Endothelial cell of umbilical vein (primary cell): ENCODE results near the gene PTPRT. TPM values are rescaled to one million over a fixed set of nuclear protein-coding genes. Genes with fewer than 3 reads are reported as not detected.

Source experiments
- BruUV-seq: library from RNA; stranded (reverse); fragments of 400-500 nt; replicated peaks from 2 replicates; lab custom pipeline; 2021; lab: Mats Ljungman, UMichigan
- CTCF ChIA-PET: fragments of 300-600, 350-600 bp; sonication (Branson Sonifier 250); formaldehyde crosslinking; loops from one replicate; lab custom pipeline; 2021; ENCODE audit warnings: antibody characterized with exemption, inconsistent platforms; lab: Charles Lee
- POLR2A ChIA-PET: fragments of 300-600, 350-600 bp; sonication (Branson Sonifier 250); formaldehyde crosslinking; loops from one replicate; lab custom pipeline; 2021; ENCODE audit warnings: antibody characterized with exemption, inconsistent platforms; lab: Charles Lee
- DNase-seq: peaks from one replicate; pipeline ENCODE4 v3.0.0-alpha.2; 2011; ENCODE audit warnings: low read depth, low spot score
- FAIRE-seq: peaks from 2 replicates; lab custom pipeline; 2011; peaks lifted over from hg19 to GRCh38; lab: Jason Lieb, UNC
- H2AFZ ChIP-seq: 2 replicates; pipeline ENCODE4 v1.6.0; 2012; ENCODE audit warnings: low read depth, low read length, control low read depth, inconsistent platforms
- H3K27ac ChIP-seq: 2 replicates; pipeline ENCODE4 v1.5.1; 2011; ENCODE audit warnings: low read depth, mild to moderate bottlenecking, control low read depth, low read length, moderate library complexity; ENCODE audit not compliant: insufficient read depth
- H3K27me3 ChIP-seq, 2 experiments: 2 replicates each; pipeline versions ENCODE4 v1.6.0 to v1.6.1; 2011; ENCODE audit warnings: low read length in 2 of 2, mixed read lengths in 1 of 2; ENCODE audit not compliant: control insufficient read depth in 2 of 2, insufficient read depth in 2 of 2
- H3K36me3 ChIP-seq, 2 experiments: 2 replicates in 1 of 2; 3 replicates in 1 of 2; pipeline ENCODE4 v1.5.1; 2011; ENCODE audit warnings: low read length in 2 of 2, mild to moderate bottlenecking in 1 of 2, moderate library complexity in 1 of 2; ENCODE audit not compliant: control insufficient read depth in 2 of 2, insufficient read depth in 2 of 2; ENCODE audit errors: extremely low read depth in 1 of 2
- H3K4me1 ChIP-seq: 3 replicates; pipeline ENCODE4 v1.5.1; 2011; ENCODE audit warnings: mild to moderate bottlenecking, low read length; ENCODE audit not compliant: control insufficient read depth, insufficient read depth; ENCODE audit errors: extremely low read depth
- H3K4me2 ChIP-seq: 2 replicates; pipeline ENCODE4 v1.6.1; 2011; ENCODE audit warnings: low read length, control low read depth, mixed read lengths; ENCODE audit not compliant: insufficient read depth
- H3K4me3 ChIP-seq, 3 experiments: fragments of 200-600 bp in 1 of 3; sonication (generic), shearing (Covaris generic) in 1 of 3; replicated peaks in 1 of 3; 2 replicates each; pipeline ENCODE4 v1.5.1; 2011 to 2016; ENCODE audit warnings: control low read depth in 3 of 3, low read length in 3 of 3, mild to moderate bottlenecking in 2 of 3, inconsistent platforms in 1 of 3, low read depth in 1 of 3, moderate library complexity in 1 of 3; ENCODE audit not compliant: insufficient read depth in 1 of 3
- H3K79me2 ChIP-seq: 2 replicates; pipeline ENCODE4 v1.6.0; 2012; ENCODE audit warnings: low read length, inconsistent platforms; ENCODE audit not compliant: control insufficient read depth, insufficient read depth
- H3K9ac ChIP-seq: replicated peaks from 2 replicates; pipeline ENCODE3; 2011; ENCODE audit warnings: low read length, control low read depth; ENCODE audit not compliant: insufficient read depth; ENCODE audit errors: extremely low read depth
- H3K9me1 ChIP-seq: replicated peaks from 3 replicates; pipeline ENCODE4 v1.6.0; 2011; ENCODE audit warnings: mild to moderate bottlenecking, low read length; ENCODE audit not compliant: control insufficient read depth, insufficient read depth; ENCODE audit errors: extremely low read depth
- H3K9me3 ChIP-seq: replicated peaks from 2 replicates; pipeline ENCODE4 v1.5.1; 2012; ENCODE audit warnings: low read length, inconsistent platforms; ENCODE audit not compliant: control insufficient read depth, insufficient read depth
- H4K20me1 ChIP-seq: replicated peaks from 2 replicates; pipeline ENCODE3; 2011; ENCODE audit warnings: mild to moderate bottlenecking, low read length; ENCODE audit not compliant: control insufficient read depth, insufficient read depth; ENCODE audit errors: extremely low read depth
- CTCF ChIP-seq, 2 donors: IDR thresholded peaks; 1 replicate in 1 of 2; 2 replicates in 1 of 2; pipeline ENCODE4 v1.5.1; 2011; ENCODE audit warnings: low read length in 2 of 2, mild to moderate bottlenecking in 2 of 2, moderate library complexity in 2 of 2, control low read depth in 1 of 2, inconsistent platforms in 1 of 2, low read depth in 1 of 2; ENCODE audit not compliant: insufficient read depth in 1 of 2; ENCODE audit errors: extremely low read depth in 1 of 2
- EZH2 ChIP-seq: IDR thresholded peaks from 2 replicates; pipeline ENCODE4 v1.6.1; 2012; ENCODE audit warnings: borderline replicate concordance, low read depth, mild to moderate bottlenecking, moderate library complexity, low read length, inconsistent platforms; ENCODE audit not compliant: severe bottlenecking
- FOS ChIP-seq: IDR thresholded peaks from 2 replicates; pipeline ENCODE4 v1.6.1; 2011; ENCODE audit warnings: mild to moderate bottlenecking, low read length, moderate library complexity, borderline replicate concordance; ENCODE audit not compliant: insufficient read depth
- GATA2 ChIP-seq: IDR thresholded peaks from 2 replicates; pipeline ENCODE4 v1.7.0; 2011; ENCODE audit warnings: low read depth, mild to moderate bottlenecking, moderate library complexity, mixed read lengths, low read length; ENCODE audit not compliant: insufficient read length, insufficient read depth
- JUN ChIP-seq: IDR thresholded peaks from 2 replicates; pipeline ENCODE4 v1.6.1; 2011; ENCODE audit warnings: borderline replicate concordance, low read depth; ENCODE audit not compliant: insufficient read length, insufficient read depth
- MYC ChIP-seq: IDR thresholded peaks from one replicate; pipeline ENCODE4 v1.6.1; 2011; ENCODE audit warnings: mild to moderate bottlenecking, low read depth, low read length
- POLR2A ChIP-seq: IDR thresholded peaks from 2 replicates; pipeline ENCODE4 v1.6.1; 2012; ENCODE audit warnings: low read depth, mild to moderate bottlenecking, control low read depth, low read length
- POLR2AphosphoS5 ChIP-seq: IDR thresholded peaks from 2 replicates; pipeline ENCODE4 v1.6.1; 2012; ENCODE audit warnings: low read depth, mild to moderate bottlenecking, control low read depth, low read length, moderate library complexity; ENCODE audit not compliant: insufficient read depth
- dilution Hi-C: fragments of 300-500 bp; cut with MboI; formaldehyde crosslinking; loops from one replicate; pipeline ENCODE4 v1.15.0; 2019; ENCODE audit warnings: low sequenced_read_pairs; ENCODE audit not compliant: extremely low pct_ligation_motif_present
- intact Hi-C: fragments of 100-400 bp; cut with micrococcal nuclease; formaldehyde crosslinking; loops from one replicate; pipeline ENCODE4 v1.10.0; 2022
- polyA plus RNA-seq, 4 experiments: library from polyadenylated mRNA; depleted of rRNA in 3 of 4; stranded (reverse) in 3 of 4; unstranded in 1 of 4; fragments of >200 nt; gene quantifications; 2 replicates each; pipeline versions ENCODE4 v1.2.1 to v1.2.3, GENCODE V29; 2011 to 2012; ENCODE audit warnings: missing spikeins in 1 of 4
- total RNA-seq: library from RNA; stranded (reverse); gene quantifications from 2 replicates; pipeline ENCODE4 v1.2.3, GENCODE V29; 2021
- TF ChIP-seq, protein P1 (sequence below): IDR thresholded peaks from 2 replicates; pipeline ENCODE4 v1.6.1; 2011; ENCODE audit not compliant: insufficient read depth, insufficient read length

PTPRT gene
- total and polyA plus RNA-seq, 2 donors (not counting 3 experiments of a cell fraction or from before 2014, with no cell fraction given) = not detected

GRCh38 chr20:42705550-42705949 is 484.2 kb downstream of the PTPRT start:
- no peaks in the 10 kb centered on the region for H3K4me1 ChIP-seq
- dilution Hi-C loops = no loop called here

GRCh38 chr20:42703744-42704143 is 486.0 kb downstream of the PTPRT start:
- no peaks in the 10 kb centered on the region for H3K27me3 ChIP-seq
- no peak overlapping the region for H3K9ac ChIP-seq
- DNase-seq (no peak), FAIRE-seq (no peak)
- intact Hi-C loops (no loop called here), dilution Hi-C loops (no loop called here)
- no peak overlapping the region for H3K4me2 ChIP-seq
- TF ChIP-seq GATA2 (no peak), MYC (no peak), JUN (no peak), POLR2AphosphoS5 (no peak), POLR2A (no peak), CTCF (IDR thresholded peaks at IDR 0.05; ENCODE audit: extremely low read depth in 1 of 2, insufficient read depth in 1 of 2, low read depth in 1 of 2, low read length in 2 of 2) (no peak), FOS (no peak), EZH2 (no peak)
- TF ChIP-seq, protein P1, sequence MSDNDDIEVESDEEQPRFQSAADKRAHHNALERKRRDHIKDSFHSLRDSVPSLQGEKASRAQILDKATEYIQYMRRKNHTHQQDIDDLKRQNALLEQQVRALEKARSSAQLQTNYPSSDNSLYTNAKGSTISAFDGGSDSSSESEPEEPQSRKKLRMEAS = no peak
- no TSS peak for BruUV-seq
- H3K4me1 ChIP-seq = no peaks in the 10 kb centered on the region
- H3K9me3 ChIP-seq = no peaks in the 10 kb centered on the region
- no peak overlapping the region for H2AFZ ChIP-seq
- H3K79me2 ChIP-seq = no peaks in the 10 kb centered on the region
- no peaks in the 10 kb centered on the region for H4K20me1 ChIP-seq
- H3K4me3 ChIP-seq = no peak overlapping the region
- no peaks in the 10 kb centered on the region for H3K9me1 ChIP-seq
- H3K27ac ChIP-seq = no peak overlapping the region
- no peaks in the 10 kb centered on the region for H3K36me3 ChIP-seq
- POLR2A ChIA-PET = no interaction called here
- CTCF ChIA-PET = interaction anchor here (1.3 kb wide), 1 partner anchor 747 kb away, joined by 3 read pairs; no protein-coding TSS in a partner anchor

More at GRCh38 chr20:42705550-42705949, 484.2 kb downstream of the PTPRT start:
- FAIRE-seq (no peak), DNase-seq (no peak)
- no peaks in the 10 kb centered on the region for H3K9me3 ChIP-seq
- no peak overlapping the region for H3K9ac ChIP-seq
- ChIA-PET POLR2A (no interaction called here), CTCF (no interaction called here)
- H3K4me3 ChIP-seq = no peak overlapping the region
- H4K20me1 ChIP-seq = no peaks in the 10 kb centered on the region
- no peak overlapping the region for H2AFZ ChIP-seq
- no peaks in the 10 kb centered on the region for H3K36me3 ChIP-seq
- no peaks in the 10 kb centered on the region for H3K9me1 ChIP-seq
- intact Hi-C loops = no loop called here
- H3K4me2 ChIP-seq = no peak overlapping the region
- H3K27me3 ChIP-seq = no peaks in the 10 kb centered on the region
- TF ChIP-seq CTCF (IDR thresholded peaks at IDR 0.05; ENCODE audit: extremely low read depth in 1 of 2, insufficient read depth in 1 of 2, low read depth in 1 of 2, low read length in 2 of 2) = no peak
- no peak for TF ChIP-seq MYC
- no peak for TF ChIP-seq POLR2AphosphoS5
- TF ChIP-seq EZH2 = no peak
- BruUV-seq = no TSS peak
- no peaks in the 10 kb centered on the region for H3K79me2 ChIP-seq
- H3K27ac ChIP-seq = no peak overlapping the region
